ENCODE data around the gene NOXRED1. TPM values are rescaled to one million over a fixed set of nuclear protein-coding genes. Genes with fewer than 3 reads are reported as not detected.

The NOXRED1 gene
- total and polyA plus RNA-seq, 10 of the 15 experiments (the other 5 are each of a cell fraction or from before 2014, with no cell fraction given): 0.06 to 0.62 (median 0.14) TPM

GRCh38 chr14:77375164-77375950 lies 48.0 kb downstream of the NOXRED1 start (continued):
- TF ChIP-seq ZBTB11 (CRISPR knock-in tag; IDR thresholded peaks at IDR 0.05) (no peak), RBBP5 (conservative IDR thresholded peaks at IDR 0.05) (no peak), POLR2A (IDR thresholded peaks at IDR 0.05; ENCODE audit: low read depth, low read length) (no peak), FOXM1 (IDR thresholded peaks at IDR 0.05; ENCODE audit: low read depth, low read length) (no peak), STAT3 (IDR thresholded peaks at IDR 0.05; ENCODE audit: low read depth, low read length) (no peak), MTA2 (IDR thresholded peaks at IDR 0.05; ENCODE audit: low read depth) (0 out of 2 replicates have a peak, but pooled peaks have one; percentile 19), JUNB (IDR thresholded peaks at IDR 0.05) (no peak), ZBTB33 (IDR thresholded peaks at IDR 0.05) (no peak), WRNIP1 (IDR thresholded peaks at IDR 0.05; ENCODE audit: borderline replicate concordance, low read depth, low read length) (no peak), JUND (IDR thresholded peaks at IDR 0.05; ENCODE audit: low read depth, low read length) (no peak), BCLAF1 (IDR thresholded peaks at IDR 0.05) (no peak), ZSCAN29 (IDR thresholded peaks at IDR 0.05) (no peak), ZNF592 (IDR thresholded peaks at IDR 0.05) (no peak), FOS (IDR thresholded peaks at IDR 0.05; ENCODE audit: borderline replicate concordance, extremely low read depth, insufficient read length) (no peak)
- TF ChIP-seq, protein P1, sequence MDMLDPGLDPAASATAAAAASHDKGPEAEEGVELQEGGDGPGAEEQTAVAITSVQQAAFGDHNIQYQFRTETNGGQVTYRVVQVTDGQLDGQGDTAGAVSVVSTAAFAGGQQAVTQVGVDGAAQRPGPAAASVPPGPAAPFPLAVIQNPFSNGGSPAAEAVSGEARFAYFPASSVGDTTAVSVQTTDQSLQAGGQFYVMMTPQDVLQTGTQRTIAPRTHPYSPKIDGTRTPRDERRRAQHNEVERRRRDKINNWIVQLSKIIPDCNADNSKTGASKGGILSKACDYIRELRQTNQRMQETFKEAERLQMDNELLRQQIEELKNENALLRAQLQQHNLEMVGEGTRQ (IDR thresholded peaks at IDR 0.05; ENCODE audit: borderline replicate concordance, low read depth, low read length): no peak

All from GM12878 (cell line).